T-helper 1 cell treated with Interleukin-12 subunit alpha and Interleukin-12 subunit beta and Interleukin-4 antibody, amounts not matched to agents 30 ng/mL and 1 ng/mL, for 36 hours (primary cell): ENCODE data around the gene OLIG2. TPM values are rescaled to one million over a fixed set of nuclear protein-coding genes. Genes with fewer than 3 reads are reported as not detected.

Source experiments
- intact Hi-C: fragments of 100-400 bp; cut with micrococcal nuclease; formaldehyde crosslinking; loops from one replicate; pipeline ENCODE4 v1.15.1; 2024
- total RNA-seq: library from RNA; stranded (reverse); gene quantifications from 2 replicates; pipeline ENCODE4 v1.2.3, GENCODE V29; 2022

The OLIG2 gene
- total RNA-seq, 1 donor from 2014 or later, result not detected

GRCh38 chr21:33063375-33063883 lies 37.7 kb downstream of the OLIG2 start:
- intact Hi-C loops, result no loop called here

GRCh38 chr21:33063907-33064622 lies 38.3 kb downstream of the OLIG2 start:
- intact Hi-C loops, result no loop called here

- intact Hi-C loops, result no loop called here
These were observed 39.1 kb downstream of the OLIG2 start for GRCh38 chr21:33064623-33065390.

GRCh38 chr21:33067043-33067442 lies 41.3 kb downstream of the OLIG2 start:
- intact Hi-C loops, result no loop called here

GRCh38 chr21:33067457-33067856 lies 41.7 kb downstream of the OLIG2 start:
- intact Hi-C loops, result no loop called here

GRCh38 chr21:33069243-33069642 lies 43.5 kb downstream of the OLIG2 start:
- intact Hi-C loops, result no loop called here

- intact Hi-C loops, result no loop called here
These were observed 43.9 kb downstream of the OLIG2 start for GRCh38 chr21:33069645-33069993.

- intact Hi-C loops, result no loop called here
These were observed 44.4 kb downstream of the OLIG2 start, which contains the start of gene OLIG1 for GRCh38 chr21:33069994-33070743. Gene OLIG1 (plus strand): TSS chr21:33070141. CDS start chr21:33070247, 106 bp downstream.

GRCh38 chr21:33070744-33070997 lies 44.9 kb downstream of the OLIG2 start:
- intact Hi-C loops, result no loop called here

- intact Hi-C loops, result no loop called here
These were observed 45.4 kb downstream of the OLIG2 start for GRCh38 chr21:33070998-33071769.

GRCh38 chr21:33071770-33072306 lies 46.1 kb downstream of the OLIG2 start:
- intact Hi-C loops, result loop anchor here (2.0 kb wide), 1 partner anchor 49 kb away; no protein-coding TSS in a partner anchor

GRCh38 chr21:33073636-33074035 lies 47.9 kb downstream of the OLIG2 start:
- intact Hi-C loops, result loop anchor here (2.0 kb wide), 1 partner anchor 51 kb away; no protein-coding TSS in a partner anchor

- intact Hi-C loops, result no loop called here
These were observed 49.4 kb downstream of the OLIG2 start for GRCh38 chr21:33075128-33075527.

GRCh38 chr21:33075596-33076195 lies 50.0 kb downstream of the OLIG2 start:
- intact Hi-C loops, result no loop called here

- intact Hi-C loops, result no loop called here
These were observed 51.0 kb downstream of the OLIG2 start for GRCh38 chr21:33076600-33077329.

Other genes starting within 250 kb of the OLIG2 start
- not detected in 2 replicates for gene OLIG1, start 44.2 kb downstream of the OLIG2 start, total RNA-seq
- gene IFNAR2, start 204.0 kb downstream of the OLIG2 start, total RNA-seq, result 47.1 and 52.4 TPM in 2 replicates
- 33.9 and 35.7 TPM in 2 replicates for gene IL10RB, start 240.4 kb downstream of the OLIG2 start, total RNA-seq